Activated B cell treated with CpG ODN at 0.5 μM for 24 hours (primary cell): ENCODE measurements around the gene NCAM1. TPM values are rescaled to one million over a fixed set of nuclear protein-coding genes. Genes with fewer than 3 reads are reported as not detected.
"Not testable (repeated sequence)": the region's sequence is repeated elsewhere in the genome, so short reads cannot be mapped to it uniquely, and the experiment has no call there.

ENCODE experiments used
- ATAC-seq: fragments of 200-7000 bp; cut with Tn5 transposase; one replicate; pipeline ENCODE4 v1.10.0; 2021; ENCODE audit warnings: low read depth, mild to moderate bottlenecking, moderate library complexity
- CTCF ChIA-PET: fragments of 350-600 bp; sonication (Branson Sonifier 250); formaldehyde crosslinking; loops from one replicate; lab custom pipeline; 2021; ENCODE audit warnings: antibody characterized with exemption; lab: Charles Lee
- POLR2A ChIA-PET: fragments of 350-600 bp; sonication (Branson Sonifier 250); formaldehyde crosslinking; loops from one replicate; lab custom pipeline; 2021; ENCODE audit warnings: antibody characterized with exemption; lab: Charles Lee
- DNase-seq: peaks from one replicate; pipeline ENCODE4 v3.0.0; 2022
- H3K27ac Mint-ChIP-seq: one replicate; pipeline ENCODE4 v1.8.0; 2020; ENCODE audit warnings: mixed read lengths
- H3K27me3 Mint-ChIP-seq: one replicate; pipeline ENCODE4 v1.8.0; 2021; ENCODE audit warnings: mixed read lengths
- H3K36me3 Mint-ChIP-seq: one replicate; pipeline ENCODE4 v1.8.0; 2021; ENCODE audit warnings: low read depth, mixed read lengths
- H3K4me1 Mint-ChIP-seq: one replicate; pipeline ENCODE4 v1.8.0; 2021; ENCODE audit warnings: mixed read lengths
- H3K4me3 Mint-ChIP-seq: one replicate; pipeline ENCODE4 v1.8.0; 2020; ENCODE audit warnings: mild to moderate bottlenecking, mixed read lengths
- H3K9me3 Mint-ChIP-seq: one replicate; pipeline ENCODE4 v1.8.0; 2020; ENCODE audit warnings: mixed read lengths
- intact Hi-C: fragments of 100-400 bp; cut with micrococcal nuclease; formaldehyde crosslinking; loops from one replicate; pipeline ENCODE4 v1.15.1; 2024
- total RNA-seq: library from RNA; stranded (reverse); gene quantifications from 2 replicates; pipeline ENCODE4 v1.2.3, GENCODE V29; 2022
- TF ChIP-seq, protein P1 (sequence below): fragments of 200-600 bp; IDR thresholded peaks from one replicate; pipeline ENCODE4 v1.8.0; 2022; ENCODE audit warnings: antibody characterized with exemption, mild to moderate bottlenecking

Gene NCAM1
- total RNA-seq, 1 donor from 2014 or later = not detected

DNA sequence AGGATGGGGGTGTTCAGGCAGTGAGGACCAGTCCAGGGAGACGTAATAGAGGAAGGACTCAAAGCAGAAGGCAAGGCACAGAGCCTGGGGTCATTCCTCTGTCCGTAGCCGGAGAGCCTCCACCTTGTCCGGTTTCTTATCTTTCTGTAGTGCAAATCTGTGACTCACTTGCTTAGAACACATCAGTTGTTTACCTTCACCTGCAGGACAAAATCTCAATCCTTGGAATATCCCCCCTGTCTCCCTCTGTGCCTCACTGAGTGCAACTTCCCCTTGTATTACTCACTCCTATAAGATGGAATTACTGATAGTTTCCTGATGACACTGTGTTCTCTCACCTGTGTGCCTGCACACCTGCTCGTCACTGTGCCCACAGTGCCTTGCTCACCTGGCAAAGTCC is 332.7 kb downstream of the NCAM1 start:
- DNase-seq = no peak
- intact Hi-C loops = no loop called here
- Mint-ChIP-seq H3K36me3 (no peaks in the 10 kb centered on the region), H3K4me3 (no peak overlapping the region), H3K9me3 (no peaks in the 10 kb centered on the region), H3K4me1 (peaks cover 2% of the 10 kb centered on the region), H3K27ac (no peak overlapping the region), H3K27me3 (peaks cover 14% of the 10 kb centered on the region)
- ATAC-seq = no peak
- TF ChIP-seq, protein P1, sequence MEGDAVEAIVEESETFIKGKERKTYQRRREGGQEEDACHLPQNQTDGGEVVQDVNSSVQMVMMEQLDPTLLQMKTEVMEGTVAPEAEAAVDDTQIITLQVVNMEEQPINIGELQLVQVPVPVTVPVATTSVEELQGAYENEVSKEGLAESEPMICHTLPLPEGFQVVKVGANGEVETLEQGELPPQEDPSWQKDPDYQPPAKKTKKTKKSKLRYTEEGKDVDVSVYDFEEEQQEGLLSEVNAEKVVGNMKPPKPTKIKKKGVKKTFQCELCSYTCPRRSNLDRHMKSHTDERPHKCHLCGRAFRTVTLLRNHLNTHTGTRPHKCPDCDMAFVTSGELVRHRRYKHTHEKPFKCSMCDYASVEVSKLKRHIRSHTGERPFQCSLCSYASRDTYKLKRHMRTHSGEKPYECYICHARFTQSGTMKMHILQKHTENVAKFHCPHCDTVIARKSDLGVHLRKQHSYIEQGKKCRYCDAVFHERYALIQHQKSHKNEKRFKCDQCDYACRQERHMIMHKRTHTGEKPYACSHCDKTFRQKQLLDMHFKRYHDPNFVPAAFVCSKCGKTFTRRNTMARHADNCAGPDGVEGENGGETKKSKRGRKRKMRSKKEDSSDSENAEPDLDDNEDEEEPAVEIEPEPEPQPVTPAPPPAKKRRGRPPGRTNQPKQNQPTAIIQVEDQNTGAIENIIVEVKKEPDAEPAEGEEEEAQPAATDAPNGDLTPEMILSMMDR = no peak
- POLR2A ChIA-PET = no interaction called here
- CTCF ChIA-PET = no interaction called here

DNA sequence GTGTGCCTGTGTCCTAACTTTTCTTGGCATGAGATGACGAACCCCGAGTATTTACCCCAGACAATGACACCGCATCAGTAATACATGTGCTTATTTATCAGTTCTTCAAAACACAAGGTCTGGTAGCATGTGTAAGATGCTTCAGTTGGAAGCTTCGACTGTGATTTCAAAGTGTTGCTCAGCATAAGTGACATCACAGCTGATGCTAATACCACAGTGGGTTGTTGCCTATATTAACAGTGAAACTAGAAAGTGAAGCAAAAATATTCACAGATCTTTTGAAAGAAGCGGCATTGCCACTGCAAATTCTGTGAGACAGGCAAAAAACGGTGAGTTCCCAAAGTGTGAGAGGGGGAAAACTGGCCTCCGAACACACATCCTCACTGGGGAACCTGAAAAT is 334.8 kb downstream of the NCAM1 start:
- H3K4me3 Mint-ChIP-seq = no peak overlapping the region
- no peaks in the 10 kb centered on the region for H3K9me3 Mint-ChIP-seq
- no peak for ATAC-seq
- DNase-seq = no peak
- H3K4me1 Mint-ChIP-seq = no peaks in the 10 kb centered on the region
- intact Hi-C loops = no loop called here
- peaks cover 23% of the 10 kb centered on the region for H3K27me3 Mint-ChIP-seq
- TF ChIP-seq, protein P1 = no peak
- ChIA-PET CTCF (interaction anchor here (1.1 kb wide), 1 partner anchor 708 kb away, joined by 3 read pairs; no protein-coding TSS in a partner anchor), POLR2A (no interaction called here)
- no peak overlapping the region for H3K27ac Mint-ChIP-seq
- H3K36me3 Mint-ChIP-seq = no peaks in the 10 kb centered on the region

DNA sequence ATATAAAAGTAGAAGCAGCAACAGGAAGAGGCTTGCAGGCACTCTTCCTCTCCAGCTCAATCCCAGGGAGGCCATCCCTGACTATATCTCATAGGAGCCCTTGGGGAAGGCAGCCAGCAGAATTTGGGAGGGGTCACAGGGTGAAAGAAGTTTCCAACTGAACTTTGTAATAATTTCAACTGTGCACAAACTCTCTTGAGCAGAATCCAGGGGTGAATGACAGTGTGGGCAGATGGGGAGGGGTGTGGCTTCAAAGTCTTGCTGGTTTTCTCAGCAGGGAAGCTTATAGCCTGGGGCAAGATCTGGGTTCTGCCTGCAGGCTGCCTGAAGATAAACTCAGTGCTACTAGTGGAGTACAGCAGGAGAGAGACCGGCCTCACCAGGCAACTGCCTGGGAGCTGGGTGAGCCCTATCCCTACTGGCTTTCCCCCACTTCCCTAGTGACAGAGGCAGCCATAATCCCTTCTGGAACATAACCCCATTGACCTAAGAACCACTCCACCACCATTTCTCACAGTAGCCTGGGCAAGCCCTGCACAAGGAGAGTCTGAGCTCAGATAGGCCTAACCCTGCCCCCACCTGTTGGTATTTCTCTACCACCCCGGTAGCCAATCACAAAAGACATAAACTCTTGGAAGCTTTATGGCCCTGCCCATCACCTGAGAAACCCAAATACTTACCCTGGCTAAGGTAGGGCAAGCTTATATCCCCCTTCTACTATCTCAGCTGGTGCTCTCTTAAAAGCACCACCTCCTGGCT is 335.4 kb downstream of the NCAM1 start:
- CTCF ChIA-PET = no interaction called here
- intact Hi-C loops = no loop called here

DNA sequence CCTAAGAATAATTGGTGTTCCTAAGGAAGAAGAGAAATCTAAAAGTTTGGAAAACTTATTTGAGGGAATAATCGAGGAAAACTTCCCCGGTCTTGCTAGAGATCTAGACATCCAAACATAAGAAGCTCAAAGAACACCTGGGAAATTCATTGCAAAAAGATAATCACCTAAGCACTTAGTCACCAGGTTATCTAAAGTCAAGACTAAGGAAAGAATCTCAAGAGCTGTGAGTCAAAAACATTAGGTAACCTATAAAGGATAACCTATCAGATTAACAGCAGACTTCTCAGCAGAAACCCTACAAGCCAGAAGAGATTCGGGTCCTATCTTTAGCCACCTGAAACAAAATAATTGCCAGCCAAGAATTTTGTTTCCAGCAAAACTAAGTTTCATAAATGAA is 337.3 kb downstream of the NCAM1 start:
- H3K4me1 Mint-ChIP-seq, H3K27ac Mint-ChIP-seq, intact Hi-C loops, H3K9me3 Mint-ChIP-seq, DNase-seq, POLR2A ChIA-PET, H3K4me3 Mint-ChIP-seq, H3K36me3 Mint-ChIP-seq, ATAC-seq: not testable (repeated sequence)
- CTCF ChIA-PET = interaction anchor here (1.0 kb wide), 1 partner anchor 9 kb away, joined by 3 read pairs; no protein-coding TSS in a partner anchor
- peaks cover 23% of the 10 kb centered on the region for H3K27me3 Mint-ChIP-seq

More for the DNA sequence above, 335.4 kb downstream of the NCAM1 start:
- TF ChIP-seq, protein P1 = no peak
- H3K4me1 Mint-ChIP-seq = no peaks in the 10 kb centered on the region
- peaks cover 23% of the 10 kb centered on the region for H3K27me3 Mint-ChIP-seq
- H3K4me3 Mint-ChIP-seq = no peak overlapping the region
- H3K9me3 Mint-ChIP-seq = no peaks in the 10 kb centered on the region
- POLR2A ChIA-PET = no interaction called here
- DNase-seq = no peak
- no peak overlapping the region for H3K27ac Mint-ChIP-seq
- no peaks in the 10 kb centered on the region for H3K36me3 Mint-ChIP-seq
- no peak for ATAC-seq

DNA sequence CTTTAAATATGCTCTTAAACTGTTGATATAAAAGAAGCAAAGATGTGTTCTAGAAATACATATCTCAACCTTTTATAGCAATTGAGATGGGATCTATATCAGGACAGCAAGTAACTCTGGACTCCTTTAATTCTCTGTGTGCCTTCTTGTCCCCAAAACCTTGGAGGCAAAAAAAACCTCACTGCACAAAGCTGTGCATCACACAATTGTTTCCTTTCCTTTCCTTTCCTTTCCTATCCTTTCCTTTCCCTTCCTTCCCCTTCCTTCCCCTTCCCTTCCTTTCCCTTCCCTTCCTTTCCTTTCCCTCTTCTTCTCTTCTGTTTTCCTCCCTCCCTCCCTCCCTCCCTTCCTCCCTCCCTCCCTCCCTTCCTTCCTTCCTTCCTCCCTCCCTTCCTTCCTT is 343.7 kb downstream of the NCAM1 start:
- ATAC-seq = no peak
- ChIA-PET POLR2A (no interaction called here), CTCF (interaction anchor here (1.0 kb wide), 2 partner anchors 716 to 957 kb away, joined by 3 to 4 read pairs; no protein-coding TSS in a partner anchor)
- H3K4me1 Mint-ChIP-seq = no peaks in the 10 kb centered on the region
- H3K27me3 Mint-ChIP-seq = peaks cover 5% of the 10 kb centered on the region
- no peak for DNase-seq
- intact Hi-C loops = loop anchor here (1.0 to 10.0 kb wide), 6 partner anchors 227 to 1088 kb away; partner anchors contain the start of gene ZW10
- no peak overlapping the region for H3K27ac Mint-ChIP-seq
- no peaks in the 10 kb centered on the region for H3K36me3 Mint-ChIP-seq
- H3K9me3 Mint-ChIP-seq = no peaks in the 10 kb centered on the region
- H3K4me3 Mint-ChIP-seq = no peak overlapping the region
- TF ChIP-seq, protein P1 = no peak
